NCI-H526 (cell line): ENCODE data around the gene CRIM1.

Experiments
- DNase-seq, 2 experiments: peaks; one replicate each; lab custom pipeline; 2025; lab: John Stamatoyannopoulos, UW

The CRIM1 gene

GRCh38 chr2:36520431-36520830 is 164.9 kb downstream of the CRIM1 start:
- DNase-seq: no peak

- no peak for DNase-seq
Observed at GRCh38 chr2:36523153-36523552, 167.6 kb downstream of the CRIM1 start.

DNA sequence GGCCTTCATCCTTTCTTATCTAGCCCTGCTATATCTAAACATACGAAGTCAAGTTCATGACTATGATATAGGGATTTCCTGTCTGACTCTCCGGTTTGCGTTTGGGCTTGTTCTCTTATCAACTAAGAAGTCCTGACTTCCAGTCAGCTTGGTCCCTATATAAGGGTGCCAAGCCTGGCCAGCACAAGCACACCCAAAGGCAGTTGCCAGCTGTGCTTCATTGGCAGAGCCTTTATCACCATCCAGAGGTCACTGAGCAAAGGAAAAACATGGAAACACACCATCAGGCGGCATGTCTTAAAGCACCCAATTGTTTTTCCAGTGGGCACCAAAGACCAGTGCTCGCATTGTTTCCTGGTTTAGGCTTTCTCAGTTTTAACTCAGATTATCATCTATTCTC is 169.7 kb downstream of the CRIM1 start:
- DNase-seq: no peak

GRCh38 chr2:36526226-36526625 is 170.6 kb downstream of the CRIM1 start:
- no peak for DNase-seq

DNA sequence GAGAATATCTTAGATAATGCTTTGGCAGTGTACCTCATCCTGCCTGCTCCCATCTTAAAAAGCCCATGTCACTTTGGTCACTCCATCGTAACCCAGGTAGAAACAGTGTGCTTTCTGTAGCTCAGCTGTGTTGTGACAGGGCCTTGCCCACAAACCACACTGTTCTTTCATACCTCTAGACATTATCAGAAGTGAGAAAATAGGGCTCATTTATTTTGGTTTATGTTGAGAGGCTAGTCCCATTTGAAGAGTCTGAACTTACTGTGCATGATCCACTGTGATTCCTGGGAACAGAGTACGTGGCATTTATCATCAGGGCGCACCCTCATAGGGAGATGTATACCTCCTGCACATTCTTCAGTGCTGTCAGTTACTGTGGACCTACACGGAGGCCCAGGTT is 172.7 kb downstream of the CRIM1 start:
- no peak for DNase-seq

GRCh38 chr2:36528766-36529392 is 173.3 kb downstream of the CRIM1 start:
- DNase-seq: no peak

- no peak for DNase-seq
Observed at GRCh38 chr2:36530178-36530982, 174.8 kb downstream of the CRIM1 start.

GRCh38 chr2:36530983-36531354 is 175.4 kb downstream of the CRIM1 start:
- no peak for DNase-seq

DNA sequence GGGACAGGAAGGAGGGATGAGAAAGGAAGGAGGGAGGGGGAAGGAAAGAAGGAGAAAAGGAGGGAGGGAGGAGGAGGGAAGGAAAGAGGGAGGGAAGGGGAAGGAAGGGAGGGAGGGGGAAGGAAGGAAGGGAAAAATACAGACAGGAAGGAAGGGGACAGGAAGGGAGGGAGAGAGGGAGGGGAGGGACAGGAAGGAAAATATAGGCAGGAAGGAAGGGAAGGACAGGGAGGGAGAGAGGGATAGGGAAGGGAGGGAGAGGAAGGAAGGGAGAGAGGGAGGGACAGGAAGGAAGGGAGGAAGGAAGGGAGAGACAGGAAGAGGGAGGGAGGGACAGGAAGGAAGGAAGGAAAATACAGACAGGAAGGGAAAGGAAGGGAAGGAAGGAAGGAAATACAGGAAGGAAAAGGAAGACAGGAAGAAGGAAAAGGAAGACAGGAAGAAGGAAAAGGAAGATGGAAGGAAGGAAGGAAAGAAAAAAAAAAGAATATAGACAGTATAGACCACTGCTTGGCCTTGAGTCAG is 178.8 kb downstream of the CRIM1 start:
- no peak for DNase-seq

DNA sequence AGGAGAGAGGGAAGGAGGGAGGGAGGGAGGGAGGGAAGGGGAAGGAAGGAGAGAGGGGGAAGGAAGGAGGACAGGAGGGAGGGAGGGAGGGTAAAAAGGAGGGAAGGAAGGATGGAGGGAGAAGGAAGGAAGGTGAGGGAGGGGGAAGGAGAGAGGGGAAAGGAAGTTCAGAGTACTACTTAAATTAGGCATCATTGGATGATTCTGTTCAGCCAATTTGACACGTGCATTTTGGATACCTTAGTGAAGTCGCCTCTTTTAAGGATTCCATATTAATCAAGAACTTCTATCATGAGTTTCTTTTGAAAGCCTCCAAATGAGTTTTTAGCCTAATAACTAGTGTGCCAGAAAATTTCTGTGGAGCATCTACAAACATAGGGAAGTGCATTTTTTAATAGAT is 179.5 kb downstream of the CRIM1 start:
- DNase-seq: no peak

DNA sequence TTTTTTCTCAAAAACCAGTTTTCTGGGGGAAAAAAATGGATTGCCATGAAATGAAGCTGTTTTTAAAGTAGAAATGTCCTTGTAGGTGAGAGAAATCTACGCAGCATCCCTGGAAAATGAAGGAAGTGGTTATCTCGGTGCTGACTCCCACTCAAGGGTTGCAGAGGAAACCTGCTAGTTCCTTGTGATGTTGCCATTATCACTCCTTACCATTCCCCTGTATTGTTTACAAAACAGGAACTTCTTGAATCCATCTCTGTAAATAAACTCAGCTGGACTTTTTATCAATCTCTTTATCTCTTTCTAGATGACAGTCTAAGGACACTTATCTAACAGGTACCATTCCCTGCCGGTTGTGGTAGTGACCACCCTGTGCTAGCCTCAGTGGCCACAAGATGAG is 181.2 kb downstream of the CRIM1 start:
- no peak for DNase-seq

- DNase-seq: no peak
Observed at GRCh38 chr2:36538335-36538734, 182.8 kb downstream of the CRIM1 start.

- no peak for DNase-seq
Observed at GRCh38 chr2:36539631-36540030, 184.1 kb downstream of the CRIM1 start.

DNA sequence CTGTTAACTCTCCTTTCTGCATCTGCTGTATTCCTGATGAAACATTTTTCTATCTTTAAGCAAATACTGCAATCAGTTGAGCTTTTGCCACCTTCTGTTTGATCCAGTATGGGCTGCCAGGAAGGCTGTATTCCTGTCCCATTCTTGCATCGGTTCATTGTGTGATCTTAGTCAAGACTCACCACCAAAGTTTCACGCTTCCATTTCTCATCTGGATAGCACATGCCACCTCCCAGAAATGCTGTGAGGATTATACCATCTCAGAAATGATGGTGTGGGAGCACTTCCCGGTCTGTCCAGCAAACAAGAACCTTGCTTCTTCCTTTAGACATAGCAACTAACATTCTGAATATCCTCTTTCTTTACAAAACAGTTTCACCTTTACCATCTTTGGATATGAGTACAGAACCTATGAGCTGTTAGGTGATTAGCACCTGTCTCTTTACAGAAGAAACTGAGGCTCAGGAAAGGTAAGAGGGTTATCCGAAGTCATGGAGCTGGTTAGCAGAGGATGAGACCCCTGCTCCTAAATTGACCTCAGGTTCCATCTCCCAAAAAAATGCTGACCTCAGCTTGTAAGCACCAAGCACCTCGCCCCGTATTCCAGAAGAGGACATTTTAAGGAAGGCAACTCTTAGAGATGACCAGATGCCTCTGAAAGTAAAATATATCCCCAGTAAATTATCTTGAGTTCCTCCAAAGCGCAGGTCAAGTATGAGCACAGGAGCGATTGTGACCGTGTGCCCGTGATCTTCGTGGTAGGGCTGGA is 185.6 kb downstream of the CRIM1 start:
- DNase-seq: no peak

GRCh38 chr2:36541891-36542595 is 186.5 kb downstream of the CRIM1 start:
- DNase-seq: no peak

- DNase-seq: no peak
Observed at GRCh38 chr2:36544638-36545338, 189.2 kb downstream of the CRIM1 start.

DNA sequence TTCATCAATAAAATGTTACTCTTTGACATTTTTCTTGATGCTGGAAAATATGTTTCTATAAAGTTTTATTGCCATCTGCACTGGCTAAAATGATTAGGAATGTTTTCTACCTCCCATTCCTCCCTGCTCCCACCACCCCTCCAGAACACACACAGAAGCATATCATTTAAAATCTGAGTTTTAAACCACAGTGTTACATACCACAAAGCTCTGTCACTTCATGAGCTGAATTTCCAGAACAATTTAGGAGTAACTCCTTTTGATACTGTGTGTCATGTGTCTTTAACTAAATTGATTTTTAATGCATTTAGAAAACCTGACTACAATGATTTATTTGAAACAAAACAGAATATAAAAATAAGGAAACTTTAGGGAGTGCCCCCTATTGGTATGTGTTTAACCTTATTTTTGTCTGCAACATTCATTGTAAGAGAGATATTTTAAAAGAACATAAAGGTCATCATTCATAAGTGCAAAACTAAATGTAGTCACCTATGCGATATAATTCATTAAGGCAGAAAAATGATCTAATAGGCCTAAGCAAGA is 190.4 kb downstream of the CRIM1 start:
- DNase-seq: no peak

GRCh38 chr2:36547906-36548305 is 192.3 kb downstream of the CRIM1 start:
- no peak for DNase-seq

- no peak for DNase-seq
Observed at GRCh38 chr2:36549165-36549574, 193.6 kb downstream of the CRIM1 start.

DNA sequence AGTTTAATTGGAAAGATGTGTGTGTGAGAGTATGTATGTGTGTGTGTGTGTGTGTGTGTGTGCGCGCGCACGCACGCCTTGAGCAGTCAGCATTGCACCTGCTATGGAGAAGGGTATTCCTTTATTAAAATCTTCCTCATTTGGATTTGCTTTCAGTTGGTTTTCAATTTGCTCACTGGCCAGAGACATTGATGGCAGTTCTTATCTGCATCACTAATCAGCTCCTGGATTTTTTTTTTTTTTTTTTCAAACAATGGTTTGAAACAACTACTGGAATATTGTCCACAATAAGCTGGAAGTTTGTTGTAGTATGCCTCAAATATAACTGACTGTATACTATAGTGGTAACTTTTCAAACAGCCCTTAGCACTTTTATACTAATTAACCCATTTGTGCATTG is 194.4 kb downstream of the CRIM1 start:
- DNase-seq: peak; percentile 18 to 52

- DNase-seq: no peak
Observed at GRCh38 chr2:36553683-36554082, 198.1 kb downstream of the CRIM1 start.
